CD14-positive monocyte (primary cell): Measurements from ENCODE around the gene LPO. TPM values are rescaled to one million over a fixed set of nuclear protein-coding genes. Genes with fewer than 3 reads are reported as not detected.

Experiments
- DNase-seq, 3 donors: peaks; one replicate each; pipeline ENCODE4 v3.0.0-alpha.2; 2011 to 2022
- H2AFZ ChIP-seq: 2 replicates; pipeline ENCODE4 v1.6.0; 2012; ENCODE audit warnings: mild to moderate bottlenecking, low read depth, low read length, inconsistent platforms; ENCODE audit not compliant: insufficient read depth, poor library complexity, severe bottlenecking
- H3K27ac ChIP-seq, 2 donors: 1 replicate in 1 of 2; 2 replicates in 1 of 2; pipeline ENCODE4 v1.5.1; 2012 to 2013; ENCODE audit warnings: low read length in 2 of 2, control low read depth in 1 of 2, inconsistent platforms in 1 of 2, low read depth in 1 of 2, mild to moderate bottlenecking in 1 of 2
- H3K27me3 ChIP-seq, 2 donors: one replicate each; pipeline versions ENCODE4 v1.6.0 to v1.6.1; 2011 to 2013; ENCODE audit warnings: low read length in 2 of 2; ENCODE audit not compliant: control insufficient read depth in 2 of 2, insufficient read depth in 2 of 2
- H3K36me3 ChIP-seq, 2 donors: replicated peaks in 1 of 2; 1 replicate in 1 of 2; 2 replicates in 1 of 2; pipeline versions ENCODE4 v1.5.1 to v1.6.1; 2012 to 2013; ENCODE audit warnings: low read length in 2 of 2, control low read depth in 1 of 2, inconsistent platforms in 1 of 2, mild to moderate bottlenecking in 1 of 2; ENCODE audit not compliant: insufficient read depth in 2 of 2, control insufficient read depth in 1 of 2
- H3K4me1 ChIP-seq, 2 donors: 1 replicate in 1 of 2; 2 replicates in 1 of 2; pipeline versions ENCODE4 v1.5.1 to v1.6.1; 2012 to 2013; ENCODE audit warnings: low read length in 2 of 2, control low read depth in 1 of 2, inconsistent platforms in 1 of 2, mild to moderate bottlenecking in 1 of 2, moderate library complexity in 1 of 2; ENCODE audit not compliant: insufficient read depth in 2 of 2, control insufficient read depth in 1 of 2
- H3K4me2 ChIP-seq: replicated peaks from 2 replicates; pipeline ENCODE3; 2012; ENCODE audit warnings: low read length, moderate library complexity, mild to moderate bottlenecking; ENCODE audit not compliant: poor library complexity, severe bottlenecking; ENCODE audit errors: extremely low read depth
- H3K4me3 ChIP-seq, 3 experiments: fragments of 200-600 bp in 1 of 3; sonication (generic) in 1 of 3; replicated peaks in 1 of 3; 1 replicate in 2 of 3; 2 replicates in 1 of 3; pipeline ENCODE4 v1.5.1; 2011 to 2013; ENCODE audit warnings: low read length in 3 of 3, mild to moderate bottlenecking in 3 of 3, control low read depth in 2 of 3, low read depth in 2 of 3, inconsistent platforms in 1 of 3, moderate library complexity in 1 of 3
- H3K79me2 ChIP-seq: 2 replicates; pipeline ENCODE4 v1.6.0; 2012; ENCODE audit warnings: mild to moderate bottlenecking, control low read depth, inconsistent platforms, low read length, moderate library complexity; ENCODE audit not compliant: insufficient read depth
- H3K9ac ChIP-seq: 2 replicates; pipeline ENCODE4 v1.6.0; 2017; ENCODE audit warnings: low read length, mild to moderate bottlenecking; ENCODE audit not compliant: insufficient read depth, poor library complexity, severe bottlenecking
- H3K9me3 ChIP-seq, 2 donors: replicated peaks in 1 of 2; 1 replicate in 1 of 2; 2 replicates in 1 of 2; pipeline versions ENCODE4 v1.5.1 to v1.6.1; 2012 to 2013; ENCODE audit warnings: low read length in 2 of 2, control low read depth in 1 of 2; ENCODE audit not compliant: control insufficient read depth in 1 of 2, insufficient read depth in 1 of 2
- H4K20me1 ChIP-seq: 2 replicates; pipeline ENCODE4 v1.6.0; 2012; ENCODE audit warnings: mild to moderate bottlenecking, low read length, control low read depth, moderate library complexity; ENCODE audit not compliant: insufficient read depth
- H3K27ac Mint-ChIP-seq, 7 donors: one replicate each; pipeline ENCODE4 v1.8.0; 2020; ENCODE audit warnings: mild to moderate bottlenecking in 7 of 7, mixed read lengths in 7 of 7, moderate library complexity in 6 of 7, inconsistent platforms in 2 of 7
- H3K27me3 Mint-ChIP-seq, 3 donors: one replicate each; pipeline ENCODE4 v1.8.0; 2021 to 2022; ENCODE audit warnings: low read depth in 3 of 3, mild to moderate bottlenecking in 3 of 3, mixed read lengths in 3 of 3, moderate library complexity in 3 of 3, inconsistent platforms in 1 of 3
- H3K36me3 Mint-ChIP-seq, 2 donors: one replicate each; pipeline ENCODE4 v1.8.0; 2020; ENCODE audit warnings: mixed read lengths in 2 of 2, inconsistent platforms in 1 of 2, mild to moderate bottlenecking in 1 of 2
- H3K4me1 Mint-ChIP-seq: one replicate; pipeline ENCODE4 v1.8.0; 2020; ENCODE audit warnings: mild to moderate bottlenecking, mixed read lengths
- H3K4me3 Mint-ChIP-seq, 2 donors: one replicate each; pipeline ENCODE4 v1.8.0; 2020; ENCODE audit warnings: mild to moderate bottlenecking in 2 of 2, mixed read lengths in 2 of 2, moderate library complexity in 1 of 2
- H3K9me3 Mint-ChIP-seq, 7 donors: one replicate each; pipeline ENCODE4 v1.8.0; 2020 to 2022; ENCODE audit warnings: mixed read lengths in 7 of 7, mild to moderate bottlenecking in 6 of 7, moderate library complexity in 6 of 7, inconsistent platforms in 2 of 7
- CTCF ChIP-seq: fragments of 200-600 bp; IDR thresholded peaks from one replicate; pipeline ENCODE4 v1.8.0; 2022; ENCODE audit warnings: antibody characterized with exemption, mild to moderate bottlenecking
- WGBS: methylation state at CpG from one replicate; pipeline ENCODE4 v1.1.5; 2013; ENCODE audit warnings: missing lambda C conversion rate; ENCODE audit not compliant: insufficient coverage; 5-methylcytosine and 5-hydroxymethylcytosine counted together
- intact Hi-C, 2 donors: fragments of 100-400 bp; cut with micrococcal nuclease; formaldehyde crosslinking; loops; one replicate each; pipeline versions ENCODE4 v1.15.0 to v1.15.1; 2023
- polyA plus RNA-seq, 3 donors: library from polyadenylated mRNA; depleted of rRNA in 1 of 3; unstranded in 2 of 3; stranded (reverse) in 1 of 3; fragments of 300-500 nt in 2 of 3; fragments of >200 nt in 1 of 3; fragmentation: Illumina TruSeq in 2 of 3; gene quantifications; 1 replicate in 2 of 3; 2 replicates in 1 of 3; pipeline ENCODE4 v1.2.3, GENCODE V29; 2012 to 2021

LPO gene
- polyA plus RNA-seq, 3 donors, result 0.04 to 0.43 TPM; not detected in 1

DNA sequence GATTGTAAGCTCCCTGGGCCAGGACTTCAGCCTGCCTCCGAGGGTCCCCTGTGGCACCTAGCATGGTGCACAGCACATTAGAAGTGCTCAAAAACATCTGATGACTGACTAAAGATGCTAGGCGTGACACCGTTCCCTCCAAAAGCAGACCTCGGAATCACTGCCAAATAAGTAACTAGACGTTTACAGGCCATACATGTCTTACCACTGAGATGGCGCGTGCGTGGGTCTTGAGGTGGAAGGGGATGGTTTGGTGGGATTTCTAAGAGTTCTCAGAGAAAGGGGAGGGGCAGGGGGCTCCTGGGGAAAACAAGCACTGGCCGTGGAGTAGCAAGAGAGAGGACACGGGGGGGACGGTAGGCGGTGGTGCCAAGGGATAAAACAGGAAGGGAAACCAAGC is 29.9 kb downstream of the LPO start:
- Mint-ChIP-seq H3K4me3 (peak overlapping the region in 1 of 2 donors; percentile 56), H3K27me3 (peaks cover 5 to 21% (median 6%) of the 10 kb centered on the region in 3 donors), H3K36me3 (peaks cover 28 to 38% of the 10 kb centered on the region in 2 donors), H3K9me3 (peaks cover 0 to 2% (median 0%) of the 10 kb centered on the region in 7 donors), H3K4me1 (peaks cover 68% of the 10 kb centered on the region), H3K27ac (peak overlapping the region in 1 of 7 donors; percentile 43)
- Histone ChIP-seq H3K9me3 (no peaks in the 10 kb centered on the region), H3K4me3 (no peak overlapping the region), H4K20me1 (no peaks in the 10 kb centered on the region), H3K4me1 (peaks cover 40 to 52% of the 10 kb centered on the region in 2 donors), H3K79me2 (peaks cover 42% of the 10 kb centered on the region), H3K36me3 (no peaks in the 10 kb centered on the region), H3K27me3 (peaks cover 0 to 6% of the 10 kb centered on the region in 2 donors), H3K9ac (no peak overlapping the region), H3K4me2 (peak overlapping the region; percentile 16), H2AFZ (peak overlapping the region; percentile 27), H3K27ac (no peak overlapping the region)
- no peak for TF ChIP-seq CTCF
- 12% methylated on average over 7 of the region's 12 CpGs for WGBS
- intact Hi-C loops, result no loop called here
- no peak for DNase-seq

DNA sequence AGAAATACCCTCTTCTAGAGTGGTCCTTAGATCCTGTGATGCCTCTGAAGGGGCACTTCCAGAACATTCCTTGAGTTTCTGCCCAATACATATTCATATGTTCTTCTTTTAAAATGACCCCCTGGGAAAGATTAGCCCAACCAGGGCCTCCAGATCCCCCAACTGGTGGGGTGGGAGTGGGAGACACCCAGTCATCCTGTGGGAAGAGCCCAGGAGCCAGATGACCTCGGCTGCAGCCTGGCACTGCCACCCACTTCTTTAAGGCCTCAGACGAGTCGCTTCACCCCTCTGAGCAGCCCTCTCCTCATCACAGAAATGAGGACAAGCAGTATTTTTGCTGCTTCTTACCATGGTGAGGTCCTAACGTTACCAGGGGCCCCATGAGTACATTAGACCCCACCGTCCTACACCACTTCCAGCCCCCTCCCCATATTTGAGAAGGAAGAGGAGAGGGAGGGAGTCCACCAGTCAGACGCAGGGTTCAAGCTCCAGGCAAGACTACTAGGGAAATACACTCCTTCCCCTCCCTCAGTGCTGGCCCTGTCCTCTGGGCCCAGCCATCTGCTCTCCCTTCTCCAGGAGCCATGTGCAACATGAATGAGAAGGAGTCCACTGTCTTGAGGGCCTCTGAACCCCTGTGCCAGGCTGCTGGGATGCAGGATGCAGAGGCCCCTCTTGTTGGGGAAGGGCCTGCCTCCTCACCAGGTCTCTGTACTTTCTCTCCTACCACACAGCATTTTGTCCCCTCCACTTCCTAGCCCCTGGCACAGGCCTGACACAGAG is 30.6 kb downstream of the LPO start:
- Histone ChIP-seq H3K27me3 (no peaks in the 10 kb centered on the region), H4K20me1 (no peaks in the 10 kb centered on the region), H3K4me2 (no peak overlapping the region), H3K4me3 (no peak overlapping the region), H3K4me1 (peaks cover 45 to 59% of the 10 kb centered on the region in 2 donors), H3K9ac (no peak overlapping the region), H3K79me2 (peaks cover 49% of the 10 kb centered on the region), H3K27ac (no peak overlapping the region), H3K36me3 (no peaks in the 10 kb centered on the region), H2AFZ (peak overlapping the region; percentile 27), H3K9me3 (no peaks in the 10 kb centered on the region)
- TF ChIP-seq CTCF, result no peak
- WGBS, result 30% methylated on average over 2 of the region's 6 CpGs
- peaks cover 0 to 15% (median 1%) of the 10 kb centered on the region in 3 donors for H3K27me3 Mint-ChIP-seq
- peak overlapping the region in 2 of 7 donors; percentile 15 to 35 for H3K27ac Mint-ChIP-seq
- H3K4me3 Mint-ChIP-seq, result no peak overlapping the region
- intact Hi-C loops, result no loop called here
- peaks cover 0 to 2% (median 0%) of the 10 kb centered on the region in 7 donors for H3K9me3 Mint-ChIP-seq
- peaks cover 28 to 38% of the 10 kb centered on the region in 2 donors for H3K36me3 Mint-ChIP-seq
- no peak for DNase-seq
- H3K4me1 Mint-ChIP-seq, result peaks cover 74% of the 10 kb centered on the region
